NCI-H69 (cell line): ENCODE data around the gene ZGPAT.

Source experiments
- DNase-seq: peaks from one replicate; lab custom pipeline; 2025; lab: John Stamatoyannopoulos, UW

Gene ZGPAT

GRCh38 chr20:63734946-63735858, 27.4 kb downstream of the ZGPAT start:
- DNase-seq: no peak

- DNase-seq: no peak
These were observed 28.2 kb downstream of the ZGPAT start, which contains the start of gene LIME1 for GRCh38 chr20:63735859-63736718. Gene LIME1, plus strand, starts transcription at chr20:63736664. Its CDS starts 886 bp downstream, at chr20:63737550.

GRCh38 chr20:63736893-63737694, 29.3 kb downstream of the ZGPAT start:
- no peak for DNase-seq

GRCh38 chr20:63737695-63737944, 29.8 kb downstream of the ZGPAT start:
- DNase-seq: no peak

GRCh38 chr20:63737945-63738686, 30.3 kb downstream of the ZGPAT start:
- DNase-seq: peak; percentile 19

GRCh38 chr20:63738687-63739129, 30.9 kb downstream of the ZGPAT start:
- DNase-seq: peak; percentile 35

- DNase-seq: peak; percentile 84
These were observed 31.6 kb downstream of the ZGPAT start, which contains the start of gene SLC2A4RG for GRCh38 chr20:63739130-63740069. Gene SLC2A4RG, plus strand, starts transcription at chr20:63739776. Its CDS starts 137 bp downstream, at chr20:63739913.

- DNase-seq: peak; percentile 73
These were observed 32.3 kb downstream of the ZGPAT start for GRCh38 chr20:63740070-63740626.

GRCh38 chr20:63740627-63741353, 33.0 kb downstream of the ZGPAT start:
- DNase-seq: peak; percentile 81

- DNase-seq: no peak
These were observed 33.5 kb downstream of the ZGPAT start for GRCh38 chr20:63741354-63741675.

- no peak for DNase-seq
These were observed 34.0 kb downstream of the ZGPAT start for GRCh38 chr20:63741676-63742380.

- DNase-seq: no peak
These were observed 34.7 kb downstream of the ZGPAT start for GRCh38 chr20:63742381-63743024.

- DNase-seq: no peak
These were observed 35.6 kb downstream of the ZGPAT start for GRCh38 chr20:63743210-63743970.

- DNase-seq: no peak
These were observed 36.3 kb downstream of the ZGPAT start for GRCh38 chr20:63744158-63744557.

GRCh38 chr20:63744574-63745423, 37.0 kb downstream of the ZGPAT start:
- DNase-seq: no peak

- DNase-seq: no peak
These were observed 37.6 kb downstream of the ZGPAT start for GRCh38 chr20:63745424-63745805.
